Measurements from ENCODE around the gene PPP6R3. TPM values are rescaled to one million over a fixed set of nuclear protein-coding genes. Genes with fewer than 3 reads are reported as not detected.

Gene PPP6R3
- total and polyA plus RNA-seq, 10 of the 15 experiments (the other 5 are each of a cell fraction or from before 2014, with no cell fraction given), result 12.4 to 123 (median 74.1) TPM

GRCh38 chr11:68549789-68550484 is 89.4 kb downstream of the PPP6R3 start:
- H3K4me3 ChIP-seq, result no peak overlapping the region
- FAIRE-seq (no peak), ATAC-seq (no peak), DNase-seq (ENCODE audit: low read depth, low spot score) (no peak)
- CTCF ChIA-PET, result no interaction called here
- H4K20me1 ChIP-seq (ENCODE audit: control insufficient read depth, insufficient read depth), result no peaks in the 10 kb centered on the region
- in situ Hi-C loops (cut with MboI) (no loop called here), intact Hi-C loops (cut with micrococcal nuclease; ENCODE audit: unreplicated experiment) (no loop called here)
- no peak overlapping the region for H3K9ac ChIP-seq (ENCODE audit: control insufficient read depth, insufficient read depth, low read length)
- SMC1A ChIA-PET (ENCODE audit: uncharacterized antibody, unreplicated experiment), result no interaction called here
- POLR2A ChIA-PET, result no interaction called here
- H2AFZ ChIP-seq (ENCODE audit: control insufficient read depth, low read depth, low read length), result no peak overlapping the region
- no peak overlapping the region for H3K27ac ChIP-seq (ENCODE audit: control insufficient read depth, insufficient read depth)
- TF ChIP-seq HCFC1 (IDR thresholded peaks at IDR 0.05; ENCODE audit: low read length) (no peak), SPI1 (IDR thresholded peaks at IDR 0.05; ENCODE audit: borderline replicate concordance, insufficient read depth, low read depth, low read length) (no peak), IRF4 (IDR thresholded peaks at IDR 0.05; ENCODE audit: low read depth, low read length) (no peak), E2F8 (IDR thresholded peaks at IDR 0.05; ENCODE audit: low read depth, partially characterized antibody) (no peak), SMC3 (IDR thresholded peaks at IDR 0.05; ENCODE audit: borderline replicate concordance, low read length) (no peak), ZNF622 (IDR thresholded peaks at IDR 0.05) (no peak), TCF12 (IDR thresholded peaks at IDR 0.05; ENCODE audit: low read depth, low read length) (no peak), NFYA (IDR thresholded peaks at IDR 0.05; ENCODE audit: borderline replicate concordance, low read depth, low read length) (no peak), RB1 (IDR thresholded peaks at IDR 0.05; ENCODE audit: borderline replicate concordance) (no peak), EGR1 (IDR thresholded peaks at IDR 0.05; ENCODE audit: borderline replicate concordance in 1 of 2, low read depth in 2 of 2, low read length in 2 of 2) (no peak), ATF3 (IDR thresholded peaks at IDR 0.05; ENCODE audit: borderline replicate concordance, extremely low read depth, low read depth, low read length) (no peak), RELA (IDR thresholded peaks at IDR 0.05; ENCODE audit: borderline replicate concordance, partially characterized antibody) (no peak), NKRF (conservative IDR thresholded peaks at IDR 0.05) (no peak), BCL3 (IDR thresholded peaks at IDR 0.05; ENCODE audit: borderline replicate concordance, insufficient read depth, low read depth, low read length, poor library complexity, severe bottlenecking) (no peak), KLF5 (IDR thresholded peaks at IDR 0.05; ENCODE audit: partially characterized antibody) (no peak)
- TF ChIP-seq, protein P1, sequence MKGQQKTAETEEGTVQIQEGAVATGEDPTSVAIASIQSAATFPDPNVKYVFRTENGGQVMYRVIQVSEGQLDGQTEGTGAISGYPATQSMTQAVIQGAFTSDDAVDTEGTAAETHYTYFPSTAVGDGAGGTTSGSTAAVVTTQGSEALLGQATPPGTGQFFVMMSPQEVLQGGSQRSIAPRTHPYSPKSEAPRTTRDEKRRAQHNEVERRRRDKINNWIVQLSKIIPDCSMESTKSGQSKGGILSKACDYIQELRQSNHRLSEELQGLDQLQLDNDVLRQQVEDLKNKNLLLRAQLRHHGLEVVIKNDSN (IDR thresholded peaks at IDR 0.05; ENCODE audit: borderline replicate concordance, extremely low read length, insufficient read depth, low read depth, low read length), result no peak
- H3K4me1 ChIP-seq (ENCODE audit: control insufficient read depth, insufficient read depth, low read length), result no peaks in the 10 kb centered on the region
- no peaks in the 10 kb centered on the region for H3K27me3 ChIP-seq (replicated peaks in 1 of 2; ENCODE audit: control insufficient read depth in 2 of 2, insufficient read depth in 2 of 2, low read length in 1 of 2)
- no peaks in the 10 kb centered on the region for H3K9me3 ChIP-seq (replicated peaks; ENCODE audit: control insufficient read depth, insufficient read depth, low read length)
- no TSS peak for BruUV-seq (replicated peaks)
- H3K79me2 ChIP-seq (ENCODE audit: control insufficient read depth, insufficient read depth, low read length), result peaks cover 3% of the 10 kb centered on the region
- H3K4me2 ChIP-seq (ENCODE audit: control insufficient read depth, insufficient read depth), result no peak overlapping the region
- H3K36me3 ChIP-seq (ENCODE audit: control insufficient read depth in 2 of 2, insufficient read depth in 2 of 2, low read length in 1 of 2), result peaks cover 14 to 46% of the 10 kb centered on the region in 2 experiments
- RAD21 ChIA-PET (ENCODE audit: unreplicated experiment), result interaction anchor here (1.3 kb wide), 1 partner anchor 38 kb away, joined by 3 read pairs; no protein-coding TSS in a partner anchor
- 80% methylated on average over 11 of the region's 11 CpGs for WGBS (ENCODE audit: insufficient coverage, insufficient replicate concordance, low lambda C conversion rate, missing lambda C conversion rate)
